Mammary epithelial cell (primary cell): ENCODE measurements around the gene CELF5.
"Not testable (repeated sequence)": the region's sequence is repeated elsewhere in the genome, so short reads cannot be mapped to it uniquely, and the experiment has no call there.

Source experiments
- EZH2 ChIP-seq: IDR thresholded peaks from 2 replicates; pipeline ENCODE4 v1.6.1; 2012; ENCODE audit warnings: low read length, inconsistent platforms, borderline replicate concordance
- TF ChIP-seq, protein P1 (sequence below), 2 donors: IDR thresholded peaks in 1 of 2; conservative IDR thresholded peaks in 1 of 2; 2 replicates each; pipeline ENCODE4 v1.5.1; 2011 to 2012; ENCODE audit warnings: inconsistent platforms in 2 of 2, low read length in 2 of 2, mild to moderate bottlenecking in 2 of 2, control low read depth in 1 of 2, low read depth in 1 of 2; ENCODE audit not compliant: insufficient read depth in 1 of 2; ENCODE audit errors: extremely low read depth in 1 of 2

- TF ChIP-seq, protein P1, sequence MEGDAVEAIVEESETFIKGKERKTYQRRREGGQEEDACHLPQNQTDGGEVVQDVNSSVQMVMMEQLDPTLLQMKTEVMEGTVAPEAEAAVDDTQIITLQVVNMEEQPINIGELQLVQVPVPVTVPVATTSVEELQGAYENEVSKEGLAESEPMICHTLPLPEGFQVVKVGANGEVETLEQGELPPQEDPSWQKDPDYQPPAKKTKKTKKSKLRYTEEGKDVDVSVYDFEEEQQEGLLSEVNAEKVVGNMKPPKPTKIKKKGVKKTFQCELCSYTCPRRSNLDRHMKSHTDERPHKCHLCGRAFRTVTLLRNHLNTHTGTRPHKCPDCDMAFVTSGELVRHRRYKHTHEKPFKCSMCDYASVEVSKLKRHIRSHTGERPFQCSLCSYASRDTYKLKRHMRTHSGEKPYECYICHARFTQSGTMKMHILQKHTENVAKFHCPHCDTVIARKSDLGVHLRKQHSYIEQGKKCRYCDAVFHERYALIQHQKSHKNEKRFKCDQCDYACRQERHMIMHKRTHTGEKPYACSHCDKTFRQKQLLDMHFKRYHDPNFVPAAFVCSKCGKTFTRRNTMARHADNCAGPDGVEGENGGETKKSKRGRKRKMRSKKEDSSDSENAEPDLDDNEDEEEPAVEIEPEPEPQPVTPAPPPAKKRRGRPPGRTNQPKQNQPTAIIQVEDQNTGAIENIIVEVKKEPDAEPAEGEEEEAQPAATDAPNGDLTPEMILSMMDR (conservative IDR thresholded peaks at IDR 0.05 in 1 of 2, IDR thresholded peaks at IDR 0.05 in 1 of 2; ENCODE audit: extremely low read depth in 1 of 2, insufficient read depth in 1 of 2, low read depth in 1 of 2, low read length in 2 of 2), result not testable (repeated sequence)
- not testable (repeated sequence) for TF ChIP-seq EZH2
Observed at GRCh38 chr19:3300566-3300965, 76.1 kb downstream of the CELF5 start.
